Stomach (tissue), 4 donors: Measurements from ENCODE around the gene TIE1.

Experiments used
- EP300 ChIP-seq: sonication (generic); formaldehyde crosslinking; IDR thresholded peaks from one replicate; pipeline ENCODE4 v1.6.1; 2017; ENCODE audit warnings: antibody characterized with exemption
- POLR2A ChIP-seq, 4 donors: fragments of 450-650 bp; IDR thresholded peaks; one replicate each; pipeline ENCODE4 v1.6.1; 2016; ENCODE audit warnings: antibody characterized with exemption in 4 of 4, control low read depth in 2 of 4, mild to moderate bottlenecking in 1 of 4, moderate library complexity in 1 of 4
- TF ChIP-seq, protein P1 (sequence below), 7 experiments: fragments of 450-650 bp in 4 of 7; fragments of 200-600 bp in 3 of 7; sonication (generic) in 3 of 7; IDR thresholded peaks; one replicate each; pipeline ENCODE4 v1.5.1; 2016 to 2019; ENCODE audit warnings: antibody characterized with exemption in 7 of 7, control low read depth in 2 of 7, mild to moderate bottlenecking in 1 of 7

DNA sequence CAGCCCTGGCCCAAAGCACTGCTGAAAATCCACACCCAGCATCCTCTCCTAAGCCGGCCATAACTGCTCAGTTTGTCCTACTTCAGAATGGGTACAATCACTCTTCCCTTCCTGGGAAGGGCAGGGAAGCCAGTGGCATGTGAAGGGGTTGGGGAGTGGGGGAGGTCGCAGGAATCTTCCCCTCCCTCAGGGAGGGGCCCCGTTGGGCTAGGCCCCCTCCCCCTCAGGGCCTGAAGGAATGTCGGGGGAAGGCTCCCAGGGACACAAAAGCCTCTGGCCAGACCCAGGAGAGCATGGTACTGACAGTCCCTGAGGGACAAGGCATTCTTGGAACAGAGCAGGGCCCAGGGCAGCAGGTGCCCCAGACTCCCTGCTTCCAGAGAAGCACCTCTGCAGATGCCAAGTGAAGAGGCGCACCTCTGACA lies 65.8 kb downstream of the TIE1 start:
- TF ChIP-seq, protein P1, sequence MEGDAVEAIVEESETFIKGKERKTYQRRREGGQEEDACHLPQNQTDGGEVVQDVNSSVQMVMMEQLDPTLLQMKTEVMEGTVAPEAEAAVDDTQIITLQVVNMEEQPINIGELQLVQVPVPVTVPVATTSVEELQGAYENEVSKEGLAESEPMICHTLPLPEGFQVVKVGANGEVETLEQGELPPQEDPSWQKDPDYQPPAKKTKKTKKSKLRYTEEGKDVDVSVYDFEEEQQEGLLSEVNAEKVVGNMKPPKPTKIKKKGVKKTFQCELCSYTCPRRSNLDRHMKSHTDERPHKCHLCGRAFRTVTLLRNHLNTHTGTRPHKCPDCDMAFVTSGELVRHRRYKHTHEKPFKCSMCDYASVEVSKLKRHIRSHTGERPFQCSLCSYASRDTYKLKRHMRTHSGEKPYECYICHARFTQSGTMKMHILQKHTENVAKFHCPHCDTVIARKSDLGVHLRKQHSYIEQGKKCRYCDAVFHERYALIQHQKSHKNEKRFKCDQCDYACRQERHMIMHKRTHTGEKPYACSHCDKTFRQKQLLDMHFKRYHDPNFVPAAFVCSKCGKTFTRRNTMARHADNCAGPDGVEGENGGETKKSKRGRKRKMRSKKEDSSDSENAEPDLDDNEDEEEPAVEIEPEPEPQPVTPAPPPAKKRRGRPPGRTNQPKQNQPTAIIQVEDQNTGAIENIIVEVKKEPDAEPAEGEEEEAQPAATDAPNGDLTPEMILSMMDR (IDR thresholded peaks at IDR 0.05): no peak
- TF ChIP-seq POLR2A (IDR thresholded peaks at IDR 0.05) (no peak), EP300 (no peak)
